Ishikawa (cell line): ENCODE results near the gene LTF.

Experiments
- EP300 ChIP-seq: IDR thresholded peaks from 2 replicates; pipeline ENCODE4 v1.6.1; 2012; ENCODE audit warnings: borderline replicate concordance
- NFIC ChIP-seq: IDR thresholded peaks from 2 replicates; pipeline ENCODE4 v1.6.1; 2012
- TAF1 ChIP-seq: IDR thresholded peaks from 2 replicates; pipeline ENCODE4 v1.6.1; 2012; ENCODE audit warnings: low read depth, mild to moderate bottlenecking

DNA sequence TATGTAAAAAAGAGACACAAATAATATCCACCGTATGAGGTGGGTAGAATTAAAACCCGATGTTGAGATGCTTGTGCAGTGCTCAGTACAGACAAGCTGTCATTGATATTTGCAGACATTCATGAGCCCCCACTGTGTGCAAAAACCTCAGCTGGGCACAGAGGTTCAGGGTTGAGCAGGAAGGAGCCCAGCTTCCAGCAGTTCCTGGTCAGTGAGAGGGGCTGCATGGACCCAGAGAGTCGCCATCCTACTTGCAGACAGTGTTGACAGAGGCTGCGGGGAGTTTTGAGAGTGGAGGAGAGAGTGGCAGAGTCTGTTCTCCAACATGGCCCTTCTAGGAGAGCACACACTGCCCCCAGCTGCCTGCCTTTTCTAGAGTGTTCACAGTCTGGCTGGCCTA is 6.1 kb upstream of the LTF start:
- TF ChIP-seq TAF1 (no peak), NFIC (no peak), EP300 (no peak)
